NCI-H524 treated with DMSO at 0.1 percent for 48 hours (cell line): ENCODE results near the gene NFIA.

Experiments
- DNase-seq: peaks from one replicate; lab custom pipeline; 2025; lab: John Stamatoyannopoulos, UW

Gene NFIA

DNA sequence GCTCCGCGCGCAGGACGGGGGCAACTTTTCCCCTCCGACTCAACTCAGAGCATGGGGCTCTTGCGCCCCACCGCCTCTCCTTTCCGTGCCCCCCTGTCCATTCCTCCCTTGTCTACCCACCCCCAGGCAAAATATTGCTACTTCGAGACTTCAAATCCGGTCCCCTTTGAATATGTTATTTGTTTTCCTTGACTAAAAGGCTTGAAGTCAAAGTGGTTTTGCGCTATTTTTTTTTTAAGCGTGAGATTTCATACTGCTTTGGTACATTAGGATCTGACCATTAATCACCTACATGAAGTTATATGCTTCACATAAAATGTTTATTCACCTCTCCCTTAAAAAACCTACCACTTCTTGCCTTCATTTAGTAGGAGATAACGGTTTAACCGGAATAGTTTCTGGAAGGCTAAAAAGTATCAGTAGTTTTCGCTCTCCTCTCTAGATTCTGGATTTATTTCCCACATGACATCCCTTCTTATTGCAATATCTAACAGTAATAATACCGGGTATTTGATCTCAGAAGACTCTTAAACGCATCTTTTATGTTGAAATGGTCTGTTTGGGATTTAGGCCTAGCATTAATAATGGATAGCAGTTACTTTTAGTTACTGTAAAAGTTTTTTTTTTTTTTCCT, 1.6 kb downstream of the NFIA start:
- no peak for DNase-seq

DNA sequence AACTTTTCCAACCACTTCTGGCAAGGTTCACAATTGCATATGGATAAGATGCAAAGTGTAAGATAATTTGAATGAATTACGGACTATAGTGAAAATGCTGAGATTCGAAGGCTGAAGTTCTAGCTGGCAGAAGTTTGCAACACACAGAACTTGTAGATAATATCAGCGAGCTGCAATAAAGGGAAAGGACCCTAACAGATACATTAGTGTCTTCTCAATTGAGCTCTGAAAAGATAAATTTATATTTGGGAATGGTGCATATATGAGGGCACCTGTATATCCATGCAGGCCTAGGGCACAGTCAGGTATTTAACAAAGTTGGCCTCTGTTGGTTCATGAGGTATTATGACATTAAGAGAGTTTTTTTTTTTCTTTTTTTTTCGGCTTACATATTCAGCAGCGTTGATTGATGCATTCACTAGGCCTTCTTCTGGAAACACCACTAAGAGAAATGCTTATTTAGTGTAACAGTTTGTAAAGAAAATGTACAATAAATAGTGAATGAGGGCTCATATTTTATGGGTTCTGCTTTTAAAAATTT, 2.2 kb downstream of the NFIA start:
- no peak for DNase-seq

DNA sequence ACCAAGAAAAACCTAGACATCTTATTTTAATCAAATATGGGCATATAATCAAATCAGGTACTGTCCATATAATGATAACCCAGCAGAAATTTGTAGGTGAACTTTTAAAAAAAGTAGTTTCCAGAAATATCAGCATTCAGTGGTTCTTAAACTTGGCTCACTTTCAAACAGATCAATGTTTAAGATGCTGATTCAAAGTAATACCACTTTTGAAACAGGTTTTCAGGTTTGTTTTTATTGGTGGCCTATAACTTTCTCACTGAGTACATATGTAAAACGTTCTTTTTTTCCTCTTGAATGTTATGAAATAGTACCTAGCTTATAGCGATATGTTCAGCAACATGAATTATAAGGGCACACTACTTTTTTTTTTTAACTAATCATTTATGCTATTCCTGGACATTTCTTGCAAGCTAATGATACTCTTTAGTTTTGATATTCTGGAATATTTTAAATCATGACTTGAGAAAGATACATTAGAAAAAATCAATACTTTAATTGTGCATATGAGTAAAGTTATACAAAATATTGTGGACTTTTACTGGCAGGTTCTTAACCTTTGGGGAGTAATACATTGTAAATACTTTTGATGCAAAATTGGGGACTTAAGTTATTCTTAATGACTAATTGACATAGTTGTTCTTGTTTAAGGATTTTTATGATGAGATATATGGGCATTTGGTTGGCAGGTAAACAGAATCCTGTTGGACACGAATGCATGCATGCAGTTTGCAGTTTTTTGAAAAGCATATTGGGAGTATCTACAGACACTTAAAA, 3.0 kb downstream of the NFIA start:
- DNase-seq, result no peak

DNA sequence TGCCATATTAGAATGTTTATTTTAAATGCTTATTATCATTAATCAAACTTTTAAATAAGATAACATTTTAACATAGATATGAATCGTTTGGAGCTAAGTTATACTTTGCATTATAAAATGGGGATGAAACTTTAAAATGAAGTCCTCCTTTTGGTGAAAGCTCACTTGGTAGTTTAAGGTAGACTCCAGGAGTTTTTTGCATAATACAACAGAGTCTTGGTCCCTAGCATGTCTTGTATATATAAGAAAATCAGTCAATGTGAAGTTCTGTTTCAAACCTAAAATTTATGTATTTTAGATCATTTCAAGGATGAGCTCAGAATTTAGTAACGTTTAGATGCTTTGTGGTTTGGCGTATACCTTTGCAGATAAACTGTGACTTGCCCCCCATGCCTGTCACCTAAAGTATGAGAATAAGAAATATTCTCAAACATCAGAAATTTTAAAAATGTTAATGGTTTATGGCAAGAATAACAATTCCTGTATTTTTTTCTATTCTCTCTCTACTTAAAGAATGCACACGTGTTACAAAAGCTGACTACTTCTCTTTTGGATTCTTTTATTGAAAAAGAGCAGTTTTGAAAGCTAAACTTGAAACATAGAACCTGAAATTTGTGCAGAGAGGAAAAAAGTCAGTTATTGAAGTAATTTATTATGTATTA, 3.8 kb downstream of the NFIA start:
- no peak for DNase-seq

DNA sequence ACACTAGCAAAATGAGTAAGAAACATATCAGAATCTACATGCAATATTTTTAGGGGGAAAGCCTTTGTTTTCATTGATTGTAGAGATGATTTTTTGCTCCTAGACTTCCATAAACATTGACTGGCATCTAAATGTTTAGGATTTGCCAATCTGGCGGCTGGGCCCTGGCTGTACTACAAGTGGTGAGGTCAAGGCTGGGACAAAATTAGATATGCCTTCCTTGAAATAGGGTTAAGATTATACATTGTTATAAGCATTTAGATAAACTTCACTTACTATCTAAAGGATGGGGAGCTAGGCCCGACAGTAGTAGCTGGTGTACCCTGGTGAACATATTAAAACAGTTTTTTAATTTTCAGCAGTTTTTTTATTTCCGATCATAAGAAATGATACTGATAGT, 5.2 kb downstream of the NFIA start:
- DNase-seq, result no peak

DNA sequence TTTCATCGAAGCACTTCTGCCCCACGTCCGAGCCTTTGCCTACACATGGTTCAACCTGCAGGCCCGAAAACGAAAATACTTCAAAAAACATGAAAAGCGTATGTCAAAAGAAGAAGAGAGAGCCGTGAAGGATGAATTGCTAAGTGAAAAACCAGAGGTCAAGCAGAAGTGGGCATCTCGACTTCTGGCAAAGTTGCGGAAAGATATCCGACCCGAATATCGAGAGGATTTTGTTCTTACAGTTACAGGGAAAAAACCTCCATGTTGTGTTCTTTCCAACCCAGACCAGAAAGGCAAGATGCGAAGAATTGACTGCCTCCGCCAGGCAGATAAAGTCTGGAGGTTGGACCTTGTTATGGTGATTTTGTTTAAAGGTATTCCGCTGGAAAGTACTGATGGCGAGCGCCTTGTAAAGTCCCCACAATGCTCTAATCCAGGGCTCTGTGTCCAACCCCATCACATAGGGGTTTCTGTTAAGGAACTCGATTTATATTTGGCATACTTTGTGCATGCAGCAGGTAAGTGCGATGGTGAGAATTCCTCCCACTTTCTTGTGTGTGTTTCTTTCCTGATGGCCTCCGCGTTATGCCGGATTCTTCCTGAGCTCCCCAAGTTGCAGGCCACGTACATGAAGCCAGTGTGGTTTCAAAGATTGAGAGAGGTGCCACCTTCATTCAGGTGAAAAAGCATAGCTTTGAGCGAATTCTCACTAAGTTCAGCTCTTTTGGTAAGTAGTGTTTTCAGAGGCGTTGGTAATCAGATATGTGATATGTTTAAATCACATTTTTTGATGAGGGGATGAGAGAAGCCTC, 6.0 kb downstream of the NFIA start:
- DNase-seq, result no peak

DNA sequence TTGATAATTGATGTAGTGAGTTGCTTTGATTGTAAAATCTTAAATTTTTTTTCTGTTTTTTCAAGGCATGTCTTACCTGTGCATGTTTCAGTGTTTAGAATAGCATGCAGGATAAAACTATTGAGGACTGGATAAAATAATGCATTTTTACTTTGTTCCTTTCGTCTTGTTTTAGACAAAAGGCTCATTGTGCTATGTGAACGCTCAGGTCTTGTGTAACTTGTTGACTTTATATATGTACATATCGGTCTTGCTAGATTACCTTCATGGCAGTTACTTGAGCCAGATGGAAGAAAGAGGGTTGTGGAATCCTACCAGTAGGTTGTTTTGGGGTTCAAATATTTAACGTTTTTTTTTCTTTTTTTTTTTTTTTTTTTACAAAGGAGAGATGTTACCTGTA, 7.0 kb downstream of the NFIA start:
- DNase-seq, result no peak

DNA sequence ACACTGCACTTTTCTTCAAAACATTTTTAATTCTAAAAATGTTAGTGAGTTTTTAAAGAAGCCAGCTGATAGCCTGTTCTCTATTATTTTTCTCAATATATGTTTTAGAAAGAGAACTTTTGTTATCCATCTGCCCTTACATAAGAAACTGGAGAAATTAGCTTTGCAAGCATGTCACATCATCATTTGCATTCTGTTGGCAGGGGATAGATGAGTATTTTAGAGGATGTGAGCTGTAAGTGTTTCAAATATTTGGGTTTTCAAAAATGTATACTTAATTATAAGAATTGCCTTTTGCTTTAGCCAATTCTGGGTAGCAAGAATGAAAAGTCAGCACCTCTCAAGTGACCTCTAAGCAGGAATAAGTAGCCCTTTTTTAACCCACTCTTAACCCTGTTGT, 7.4 kb downstream of the NFIA start:
- DNase-seq, result no peak

DNA sequence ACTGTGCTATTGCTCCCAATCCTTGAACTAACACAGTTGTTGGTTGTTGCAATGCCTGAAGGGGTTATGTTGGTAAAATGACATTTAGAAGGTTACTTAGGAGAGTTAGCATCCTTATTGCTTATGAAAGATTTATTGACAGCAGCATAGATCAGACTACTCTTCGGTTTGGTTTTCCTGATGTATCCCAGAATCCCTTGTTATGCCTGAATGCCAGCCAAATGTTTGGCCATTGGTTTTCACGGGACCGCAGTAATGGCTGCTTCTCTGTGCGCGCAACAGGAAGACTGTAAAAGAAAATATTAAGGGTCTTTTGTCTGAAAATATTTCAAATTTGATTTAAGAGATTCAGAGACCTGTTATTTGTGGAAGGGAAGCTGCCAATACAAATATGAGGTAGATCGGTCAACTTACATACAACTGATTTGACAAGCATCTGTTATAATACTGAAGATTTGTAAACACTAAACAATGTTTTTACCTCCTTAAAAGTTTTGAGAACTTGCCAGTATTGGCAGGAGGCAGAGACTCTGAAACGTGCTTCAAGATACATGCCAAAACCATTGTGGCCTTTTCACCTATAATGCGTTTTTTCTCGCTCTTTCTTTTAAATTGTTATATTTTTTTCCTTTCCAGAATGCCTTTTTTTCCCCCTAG, 8.3 kb downstream of the NFIA start:
- no peak for DNase-seq

DNA sequence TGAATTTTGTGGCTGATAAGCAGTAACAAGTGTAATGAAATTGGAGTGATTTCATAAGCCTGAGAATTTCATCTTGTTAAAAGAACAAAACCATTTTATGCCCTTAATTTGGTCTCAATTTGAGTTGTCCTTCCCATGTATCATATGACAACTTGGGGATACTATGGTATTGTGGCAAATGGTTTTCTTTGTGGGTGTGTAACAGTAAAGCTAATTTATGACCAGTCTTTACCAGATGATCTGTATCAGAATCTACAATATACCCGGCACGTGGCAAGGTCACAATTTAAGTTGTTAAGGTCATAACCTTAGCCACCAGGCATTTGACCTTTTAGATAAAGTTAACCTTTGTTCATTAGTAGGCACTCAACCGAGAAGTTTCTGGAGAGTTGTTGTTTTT, 9.1 kb downstream of the NFIA start:
- DNase-seq, result no peak

DNA sequence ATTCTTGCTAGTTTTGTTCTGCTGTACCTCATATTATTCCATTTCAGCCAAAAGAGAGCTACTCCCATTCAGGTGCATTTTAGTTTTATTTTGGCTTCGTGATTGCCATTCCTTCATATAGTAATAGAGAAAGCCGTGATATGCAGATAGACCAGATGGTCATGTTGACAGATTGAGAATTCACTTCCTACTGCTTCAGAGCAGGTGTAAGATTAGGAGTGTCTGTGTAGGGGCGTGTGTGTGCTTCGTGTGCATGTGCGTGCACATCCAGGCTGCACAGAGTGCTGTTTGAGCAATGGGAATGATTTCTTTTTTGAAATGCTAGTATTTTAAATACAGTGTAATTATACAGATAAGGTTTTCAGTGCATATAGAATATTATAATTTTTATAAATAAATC, 10.3 kb downstream of the NFIA start:
- no peak for DNase-seq

DNA sequence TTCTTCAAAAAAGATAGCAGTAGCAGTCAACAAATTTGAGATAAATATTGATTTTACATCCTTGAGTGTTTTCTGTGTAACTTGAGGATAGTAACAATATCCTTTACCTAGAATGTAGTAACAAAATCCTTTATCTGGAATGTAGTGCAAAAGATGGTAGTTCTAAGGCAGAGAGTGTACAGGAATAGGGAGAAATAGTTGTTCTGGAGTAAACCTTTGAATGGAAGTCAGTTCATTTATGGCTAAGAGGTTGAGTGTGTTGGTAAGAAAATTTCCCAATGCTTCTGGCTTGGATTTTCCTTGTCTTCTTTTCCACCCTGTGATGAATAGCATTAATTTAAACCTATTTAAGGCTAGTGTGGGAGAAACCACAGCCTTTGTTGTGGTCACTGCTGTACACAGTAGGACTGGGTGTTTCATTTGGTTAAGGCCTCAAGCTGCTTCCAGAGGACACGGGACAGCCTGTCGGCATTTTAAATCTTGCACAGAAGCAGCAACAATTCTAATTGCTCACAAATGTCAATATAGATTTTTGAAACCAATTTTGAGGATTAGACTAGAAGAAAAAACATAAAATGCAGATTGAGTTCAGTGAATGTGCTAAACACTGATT, 11.3 kb downstream of the NFIA start:
- no peak for DNase-seq

DNA sequence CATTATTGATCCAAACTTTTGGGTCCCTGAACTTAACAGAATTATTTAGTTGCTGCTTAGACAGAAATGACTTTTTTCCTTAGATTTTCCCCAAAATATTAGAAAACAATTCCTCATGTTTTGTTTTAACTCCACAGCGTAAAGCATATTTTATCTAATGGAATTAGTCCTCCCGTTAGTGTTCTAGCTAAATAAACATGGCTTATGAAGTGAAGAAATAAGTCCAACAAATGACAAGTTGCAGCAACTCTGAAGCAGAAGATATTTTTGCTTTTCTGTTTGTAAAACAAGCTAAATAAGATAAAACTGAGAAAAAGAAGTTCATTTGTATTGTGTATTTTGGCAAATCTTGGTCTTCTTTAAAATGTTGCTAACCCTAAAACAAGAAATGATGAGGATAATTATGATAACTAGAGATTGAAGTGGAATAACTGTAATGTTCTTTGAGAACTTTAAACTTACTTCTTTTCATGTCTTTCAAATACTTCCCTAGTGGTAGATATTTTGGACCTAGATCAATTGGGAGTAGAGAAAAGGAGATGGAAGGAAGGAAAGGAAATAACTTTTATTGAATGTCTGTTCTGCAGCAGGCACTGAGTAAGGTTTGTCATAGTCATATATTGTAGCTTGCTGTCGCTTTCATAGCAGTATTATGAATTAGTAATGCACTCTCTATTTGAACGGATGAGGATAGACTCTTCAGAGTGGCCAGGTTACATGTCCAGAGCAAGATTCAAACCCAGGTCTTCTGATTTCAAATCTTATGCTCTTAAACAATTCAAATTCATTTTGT, 12.5 kb downstream of the NFIA start:
- DNase-seq, result no peak

DNA sequence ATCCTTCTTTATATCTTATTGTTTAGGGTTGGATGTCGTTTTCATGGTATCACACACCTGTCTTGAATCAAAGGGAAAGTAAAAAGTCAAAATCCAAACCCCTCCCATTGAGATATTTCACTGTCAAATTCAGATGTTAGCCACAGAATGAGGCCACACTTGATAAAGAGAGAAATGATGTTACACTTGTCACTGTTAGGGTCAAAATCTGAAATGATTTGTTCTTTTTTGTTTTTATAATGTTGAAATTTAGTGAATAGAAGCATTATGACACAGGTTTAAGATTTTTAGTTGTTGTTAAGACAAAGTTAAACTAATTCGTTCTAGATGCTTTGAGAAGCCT, 13.1 kb downstream of the NFIA start:
- no peak for DNase-seq

DNA sequence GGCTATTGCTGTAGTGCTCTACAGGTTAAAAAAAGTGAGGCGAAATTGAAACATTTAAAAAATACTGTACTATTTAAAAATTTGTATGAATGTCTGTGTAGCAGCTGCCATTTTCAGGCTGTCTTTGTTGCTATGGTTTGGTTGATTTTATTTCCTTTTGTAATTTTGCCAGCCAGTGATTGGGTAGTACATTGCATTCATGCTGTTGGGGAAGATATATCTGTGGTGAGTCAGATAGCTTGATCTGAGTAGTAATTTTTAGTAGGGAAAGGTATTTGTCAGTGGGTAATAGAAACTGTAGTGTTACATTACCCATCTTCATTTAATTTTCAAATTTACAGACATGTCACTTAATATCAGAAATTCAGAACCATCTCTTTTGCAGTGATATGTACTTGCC, 15.0 kb downstream of the NFIA start:
- no peak for DNase-seq

DNA sequence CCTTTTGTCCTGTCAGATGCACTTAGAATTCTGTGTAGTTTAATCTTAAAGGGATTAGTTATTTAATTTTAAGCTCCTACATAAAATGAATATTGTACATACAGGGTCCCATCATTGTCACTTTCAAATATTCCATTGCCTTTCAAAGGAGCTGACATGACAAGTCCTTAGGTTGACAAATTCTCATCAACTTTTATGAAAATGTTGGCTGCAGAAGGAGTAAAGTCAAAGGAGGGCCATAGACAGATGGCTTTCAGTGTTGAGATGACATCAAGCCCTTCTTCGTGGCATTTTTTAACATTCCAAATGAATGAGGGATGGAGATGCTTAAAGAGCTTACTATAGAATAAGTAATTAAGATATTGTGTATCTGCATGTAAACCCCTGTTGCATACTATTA, 15.4 kb downstream of the NFIA start:
- no peak for DNase-seq

DNA sequence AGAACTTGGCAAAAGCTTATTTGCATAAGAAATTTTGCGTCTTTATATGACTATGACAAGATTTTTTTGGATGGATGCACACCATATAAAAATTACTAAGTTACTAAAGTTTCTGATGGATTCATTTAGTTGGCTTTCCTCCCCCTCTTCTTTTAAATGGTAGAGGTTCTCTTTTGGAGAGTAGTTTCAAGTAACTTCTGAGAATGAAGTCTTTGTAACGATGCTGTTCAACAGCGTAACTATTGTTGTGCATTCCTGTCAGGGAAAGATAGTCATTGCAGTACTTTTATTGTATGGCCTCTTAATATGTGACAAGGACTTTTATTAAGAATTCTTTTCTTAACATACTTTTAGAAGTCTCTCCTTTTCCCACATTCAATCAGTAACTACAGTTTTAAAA, 16.0 kb downstream of the NFIA start:
- no peak for DNase-seq

DNA sequence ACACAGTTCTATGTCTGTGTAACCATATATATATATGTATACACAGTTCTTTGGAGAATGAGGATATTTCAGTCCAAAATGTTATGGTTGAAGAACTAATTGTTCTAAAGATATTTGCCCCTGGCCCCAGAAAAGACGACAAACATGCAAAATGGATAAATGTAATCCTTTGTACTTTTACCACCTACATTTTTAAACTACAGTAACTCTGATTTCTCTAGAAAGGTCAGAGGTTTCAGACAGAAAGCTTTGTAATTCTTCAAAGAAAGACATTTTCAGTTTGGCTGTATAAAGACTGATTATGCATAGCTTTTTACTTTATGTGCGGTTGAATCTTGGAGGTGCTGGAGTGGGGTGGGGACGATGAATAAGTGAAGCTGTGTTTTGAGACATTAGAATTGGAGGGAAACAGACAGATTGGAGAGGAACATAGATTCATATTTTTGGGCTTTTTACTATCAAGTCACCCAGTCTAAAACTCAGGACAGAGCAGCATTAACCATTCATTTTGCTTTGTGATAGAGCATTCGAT, 16.6 kb downstream of the NFIA start:
- DNase-seq, result no peak

DNA sequence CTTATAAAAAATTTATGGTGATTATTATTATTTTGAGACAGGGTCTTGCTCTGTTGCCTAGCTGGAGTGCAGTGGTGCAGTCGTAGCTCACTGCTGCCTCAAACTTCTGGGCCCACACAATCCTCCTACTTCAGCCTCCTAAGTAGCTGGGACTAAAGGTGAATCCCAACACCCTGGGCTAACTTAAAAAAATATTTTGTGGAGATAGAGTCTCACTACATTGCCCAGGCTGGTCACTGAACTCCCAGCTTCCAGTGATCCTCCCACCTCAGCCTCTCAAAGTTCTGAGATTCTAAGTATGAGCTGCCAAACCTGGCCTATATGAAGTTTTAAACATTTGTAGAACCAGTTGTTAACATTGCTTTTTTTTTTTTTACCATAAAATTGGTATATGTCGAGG, 18.2 kb downstream of the NFIA start:
- DNase-seq, result no peak

DNA sequence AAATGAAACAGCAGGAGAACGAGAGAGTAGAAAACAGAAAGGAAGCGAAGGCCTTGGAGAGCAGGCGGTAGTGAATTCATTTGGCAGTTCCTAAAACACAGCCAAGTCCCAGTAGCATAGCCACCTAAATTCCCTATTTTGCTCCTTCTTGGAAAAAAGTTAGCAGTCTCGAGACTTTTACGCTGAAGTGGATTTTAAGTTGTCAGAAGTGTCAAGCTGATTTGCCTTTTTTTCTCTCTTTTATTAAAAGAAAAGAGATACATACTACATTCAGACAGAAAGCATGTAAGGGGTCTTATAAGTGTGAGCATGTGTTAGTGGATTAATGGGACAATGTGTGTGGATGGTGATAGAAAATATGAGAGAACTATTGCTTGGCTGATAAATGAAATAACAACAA, 19.2 kb downstream of the NFIA start:
- no peak for DNase-seq
